Measurements from ENCODE around the gene RCAN1.

RCAN1 gene

DNA sequence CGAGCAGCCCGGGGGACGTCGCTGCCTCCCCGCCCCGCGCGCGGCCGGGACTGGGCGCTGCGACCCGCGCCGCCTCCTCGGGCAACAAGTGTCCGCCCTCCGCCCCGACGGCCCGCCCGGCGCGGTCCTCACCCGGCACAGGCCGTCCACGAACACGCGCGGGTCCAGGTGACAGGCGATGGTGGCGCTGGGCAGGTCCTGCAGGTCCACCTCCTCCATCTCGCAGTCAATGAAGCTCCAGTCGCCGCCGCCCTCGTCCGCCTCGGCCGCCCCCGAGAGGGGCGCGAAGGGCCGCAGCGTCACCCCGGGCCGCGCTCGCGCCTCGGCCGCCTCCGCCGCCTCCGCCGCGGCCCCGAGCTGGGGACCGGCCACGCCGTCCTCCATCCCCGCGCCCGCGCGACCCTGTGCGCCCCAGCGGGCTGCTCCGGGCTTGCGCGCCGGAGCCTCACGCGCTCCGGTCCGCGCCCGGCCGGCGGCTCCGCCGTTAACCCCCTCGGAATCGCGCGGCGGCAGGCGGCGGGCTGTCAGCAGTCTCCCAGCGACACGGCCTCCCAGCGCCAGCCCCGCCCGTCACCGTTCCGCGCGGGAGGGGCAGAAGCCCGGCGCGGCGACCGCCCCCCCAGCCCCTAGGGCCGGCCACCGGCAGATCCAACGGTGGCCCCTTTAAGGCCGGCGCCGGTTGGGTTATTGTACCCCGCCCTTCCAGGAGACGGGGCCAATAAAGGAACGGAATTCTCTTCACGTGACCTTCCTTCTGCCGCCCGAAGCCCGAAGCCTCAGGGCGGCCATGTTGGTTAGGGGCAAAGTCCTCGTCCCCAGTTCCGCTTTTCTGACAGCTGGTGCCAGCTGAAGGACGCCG lies at the start of gene RCAN1:
RCAN1 (minus strand) TSS at position 486 of the 859 bp plus-strand sequence; CDS start at position 384, 102 bp downstream.
- H3K4me1 Mint-ChIP-seq: peaks cover 14% of the 10 kb centered on the region
- TF ChIP-seq, protein P1, sequence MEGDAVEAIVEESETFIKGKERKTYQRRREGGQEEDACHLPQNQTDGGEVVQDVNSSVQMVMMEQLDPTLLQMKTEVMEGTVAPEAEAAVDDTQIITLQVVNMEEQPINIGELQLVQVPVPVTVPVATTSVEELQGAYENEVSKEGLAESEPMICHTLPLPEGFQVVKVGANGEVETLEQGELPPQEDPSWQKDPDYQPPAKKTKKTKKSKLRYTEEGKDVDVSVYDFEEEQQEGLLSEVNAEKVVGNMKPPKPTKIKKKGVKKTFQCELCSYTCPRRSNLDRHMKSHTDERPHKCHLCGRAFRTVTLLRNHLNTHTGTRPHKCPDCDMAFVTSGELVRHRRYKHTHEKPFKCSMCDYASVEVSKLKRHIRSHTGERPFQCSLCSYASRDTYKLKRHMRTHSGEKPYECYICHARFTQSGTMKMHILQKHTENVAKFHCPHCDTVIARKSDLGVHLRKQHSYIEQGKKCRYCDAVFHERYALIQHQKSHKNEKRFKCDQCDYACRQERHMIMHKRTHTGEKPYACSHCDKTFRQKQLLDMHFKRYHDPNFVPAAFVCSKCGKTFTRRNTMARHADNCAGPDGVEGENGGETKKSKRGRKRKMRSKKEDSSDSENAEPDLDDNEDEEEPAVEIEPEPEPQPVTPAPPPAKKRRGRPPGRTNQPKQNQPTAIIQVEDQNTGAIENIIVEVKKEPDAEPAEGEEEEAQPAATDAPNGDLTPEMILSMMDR (IDR thresholded peaks at IDR 0.05; ENCODE audit: unreplicated experiment in 3 of 3): no peak
- H3K27ac Mint-ChIP-seq: peak within 1 kb of the TSS in 2 of 3 experiments; percentile 63 to 75
- no peaks in the 10 kb centered on the region for H3K36me3 Mint-ChIP-seq (ENCODE audit: low read depth)
- peak within 1 kb of the TSS; percentile 89 to 93 (median 91) for H3K4me3 Mint-ChIP-seq
- no peaks in the 10 kb centered on the region for H3K9me3 Mint-ChIP-seq
- H3K27me3 Mint-ChIP-seq (ENCODE audit: low read depth): peaks cover 32% of the 10 kb centered on the region

DNA sequence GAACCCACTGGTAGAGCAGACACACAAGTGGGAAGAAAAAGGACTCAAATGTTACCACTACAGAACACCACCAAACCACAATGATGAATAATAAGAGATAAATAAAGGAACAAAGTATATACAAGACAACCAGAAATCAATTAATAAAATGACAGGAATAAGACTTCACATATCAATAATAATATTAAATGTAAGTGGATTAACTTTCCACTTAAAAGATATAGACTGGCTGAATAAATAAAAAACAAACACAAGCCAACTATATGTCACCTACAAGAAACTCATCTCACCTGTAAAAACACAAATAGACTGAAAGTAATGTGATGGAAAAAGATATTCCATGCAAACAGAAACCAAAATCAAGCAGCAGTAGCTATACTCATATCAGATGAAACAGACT lies 46.9 kb upstream of the RCAN1 start:
- Mint-ChIP-seq H3K4me3 (no peak overlapping the region), H3K27me3 (ENCODE audit: low read depth) (peaks cover 32% of the 10 kb centered on the region), H3K9me3 (peaks cover 23% of the 10 kb centered on the region), H3K27ac (no peak overlapping the region), H3K36me3 (ENCODE audit: low read depth) (no peaks in the 10 kb centered on the region), H3K4me1 (no peaks in the 10 kb centered on the region)
- TF ChIP-seq, protein P1 (IDR thresholded peaks at IDR 0.05; ENCODE audit: unreplicated experiment in 3 of 3): no peak

DNA sequence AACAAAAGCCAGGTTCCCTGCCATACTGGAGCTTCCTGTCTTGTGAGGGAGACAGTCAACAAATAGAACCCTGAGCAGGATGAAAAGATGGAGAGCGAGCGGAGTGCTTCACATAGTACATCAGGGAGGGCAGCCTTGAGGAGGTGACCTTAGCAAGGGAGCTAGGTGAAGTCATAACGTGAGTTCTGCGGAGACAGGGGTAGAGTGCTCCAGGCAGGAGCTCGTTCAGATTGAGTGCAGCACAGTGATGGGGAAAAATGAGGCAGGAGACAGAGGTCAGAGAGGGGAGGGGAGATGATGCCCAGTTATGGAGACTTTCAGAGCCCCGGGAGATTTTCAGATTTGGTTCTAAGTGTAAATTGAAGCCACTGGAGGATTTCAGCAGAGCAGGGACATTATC lies 38.6 kb upstream of the RCAN1 start:
- TF ChIP-seq, protein P1 (IDR thresholded peaks at IDR 0.05; ENCODE audit: unreplicated experiment in 3 of 3): no peak

DNA sequence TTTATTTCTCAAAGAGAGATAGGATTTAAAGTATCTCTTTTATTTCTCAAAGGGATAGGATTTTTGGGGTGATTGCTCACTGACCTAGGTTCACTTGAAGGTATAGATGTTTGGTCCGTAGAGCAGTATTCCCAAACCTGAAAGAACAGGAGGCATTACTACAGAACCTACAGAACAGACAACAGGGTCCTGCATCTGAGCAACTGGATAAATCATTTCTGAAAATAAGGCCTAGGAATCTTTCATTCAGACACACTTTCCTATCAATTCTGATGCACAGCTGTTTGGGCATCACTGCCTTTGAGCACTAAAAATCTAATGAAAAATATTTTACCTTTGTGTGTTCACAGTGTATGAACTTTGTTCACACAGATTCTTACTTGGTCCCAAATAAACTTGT lies 36.7 kb upstream of the RCAN1 start:
- TF ChIP-seq, protein P1 (IDR thresholded peaks at IDR 0.05; ENCODE audit: unreplicated experiment in 3 of 3): no peak
- H3K27me3 Mint-ChIP-seq (ENCODE audit: low read depth): peaks cover 12% of the 10 kb centered on the region
- no peak overlapping the region for H3K27ac Mint-ChIP-seq
- no peaks in the 10 kb centered on the region for H3K36me3 Mint-ChIP-seq (ENCODE audit: low read depth)
- H3K4me3 Mint-ChIP-seq: no peak overlapping the region
- peaks cover 19% of the 10 kb centered on the region for H3K9me3 Mint-ChIP-seq
- peaks cover 5% of the 10 kb centered on the region for H3K4me1 Mint-ChIP-seq

More for the DNA sequence above, 38.6 kb upstream of the RCAN1 start:
- H3K27me3 Mint-ChIP-seq (ENCODE audit: low read depth): peaks cover 16% of the 10 kb centered on the region
- H3K4me1 Mint-ChIP-seq: no peaks in the 10 kb centered on the region
- no peaks in the 10 kb centered on the region for H3K36me3 Mint-ChIP-seq (ENCODE audit: low read depth)
- peaks cover 19% of the 10 kb centered on the region for H3K9me3 Mint-ChIP-seq
- H3K27ac Mint-ChIP-seq: no peak overlapping the region
- no peak overlapping the region for H3K4me3 Mint-ChIP-seq

DNA sequence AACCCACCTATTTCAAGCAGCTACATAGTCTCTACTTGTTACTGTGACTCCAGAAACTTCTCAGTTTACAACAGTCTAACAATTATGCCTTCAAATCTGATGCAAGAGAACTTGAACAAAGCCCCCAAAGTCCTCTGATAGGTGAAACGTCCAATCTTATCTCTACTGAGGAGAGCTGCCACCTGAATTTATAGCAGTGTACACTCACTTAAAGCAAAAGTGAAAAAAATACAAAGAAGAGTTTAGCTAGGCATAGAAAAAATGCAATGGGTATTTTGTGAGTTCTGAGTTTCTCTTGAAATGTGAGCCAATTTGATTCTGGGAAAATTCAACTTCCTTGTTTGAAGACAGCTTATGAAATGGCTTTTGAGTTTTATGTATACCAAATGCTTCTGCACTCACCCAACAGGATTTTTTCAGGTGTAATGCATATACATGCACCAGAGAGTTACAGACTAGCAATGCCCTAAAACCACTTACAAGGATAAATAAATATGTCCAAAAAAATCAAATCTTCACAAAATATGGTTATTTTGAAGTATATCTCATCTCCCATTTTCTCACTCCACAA lies 36.0 kb upstream of the RCAN1 start:
- no peak overlapping the region for H3K4me3 Mint-ChIP-seq
- TF ChIP-seq, protein P1 (IDR thresholded peaks at IDR 0.05; ENCODE audit: unreplicated experiment in 3 of 3): no peak
- H3K27me3 Mint-ChIP-seq (ENCODE audit: low read depth): peaks cover 6% of the 10 kb centered on the region
- H3K27ac Mint-ChIP-seq: no peak overlapping the region
- no peaks in the 10 kb centered on the region for H3K36me3 Mint-ChIP-seq (ENCODE audit: low read depth)
- H3K4me1 Mint-ChIP-seq: peaks cover 5% of the 10 kb centered on the region
- H3K9me3 Mint-ChIP-seq: peaks cover 19% of the 10 kb centered on the region

Data from nephron (organoid).